ENCODE measurements around the gene NFKBIE.

- TF ChIP-seq, protein P1, sequence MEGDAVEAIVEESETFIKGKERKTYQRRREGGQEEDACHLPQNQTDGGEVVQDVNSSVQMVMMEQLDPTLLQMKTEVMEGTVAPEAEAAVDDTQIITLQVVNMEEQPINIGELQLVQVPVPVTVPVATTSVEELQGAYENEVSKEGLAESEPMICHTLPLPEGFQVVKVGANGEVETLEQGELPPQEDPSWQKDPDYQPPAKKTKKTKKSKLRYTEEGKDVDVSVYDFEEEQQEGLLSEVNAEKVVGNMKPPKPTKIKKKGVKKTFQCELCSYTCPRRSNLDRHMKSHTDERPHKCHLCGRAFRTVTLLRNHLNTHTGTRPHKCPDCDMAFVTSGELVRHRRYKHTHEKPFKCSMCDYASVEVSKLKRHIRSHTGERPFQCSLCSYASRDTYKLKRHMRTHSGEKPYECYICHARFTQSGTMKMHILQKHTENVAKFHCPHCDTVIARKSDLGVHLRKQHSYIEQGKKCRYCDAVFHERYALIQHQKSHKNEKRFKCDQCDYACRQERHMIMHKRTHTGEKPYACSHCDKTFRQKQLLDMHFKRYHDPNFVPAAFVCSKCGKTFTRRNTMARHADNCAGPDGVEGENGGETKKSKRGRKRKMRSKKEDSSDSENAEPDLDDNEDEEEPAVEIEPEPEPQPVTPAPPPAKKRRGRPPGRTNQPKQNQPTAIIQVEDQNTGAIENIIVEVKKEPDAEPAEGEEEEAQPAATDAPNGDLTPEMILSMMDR (conservative IDR thresholded peaks at IDR 0.05; ENCODE audit: low read depth in 2 of 2), result peak in 1 of 2 experiments; percentile 17; a peak in 1 of 4 replicates
- TF ChIP-seq POLR2AphosphoS5 (IDR thresholded peaks at IDR 0.05; ENCODE audit: low read depth), result no peak
- no peak for TF ChIP-seq JUNB (IDR thresholded peaks at IDR 0.05; ENCODE audit: unreplicated experiment)
- TF ChIP-seq, protein P2, sequence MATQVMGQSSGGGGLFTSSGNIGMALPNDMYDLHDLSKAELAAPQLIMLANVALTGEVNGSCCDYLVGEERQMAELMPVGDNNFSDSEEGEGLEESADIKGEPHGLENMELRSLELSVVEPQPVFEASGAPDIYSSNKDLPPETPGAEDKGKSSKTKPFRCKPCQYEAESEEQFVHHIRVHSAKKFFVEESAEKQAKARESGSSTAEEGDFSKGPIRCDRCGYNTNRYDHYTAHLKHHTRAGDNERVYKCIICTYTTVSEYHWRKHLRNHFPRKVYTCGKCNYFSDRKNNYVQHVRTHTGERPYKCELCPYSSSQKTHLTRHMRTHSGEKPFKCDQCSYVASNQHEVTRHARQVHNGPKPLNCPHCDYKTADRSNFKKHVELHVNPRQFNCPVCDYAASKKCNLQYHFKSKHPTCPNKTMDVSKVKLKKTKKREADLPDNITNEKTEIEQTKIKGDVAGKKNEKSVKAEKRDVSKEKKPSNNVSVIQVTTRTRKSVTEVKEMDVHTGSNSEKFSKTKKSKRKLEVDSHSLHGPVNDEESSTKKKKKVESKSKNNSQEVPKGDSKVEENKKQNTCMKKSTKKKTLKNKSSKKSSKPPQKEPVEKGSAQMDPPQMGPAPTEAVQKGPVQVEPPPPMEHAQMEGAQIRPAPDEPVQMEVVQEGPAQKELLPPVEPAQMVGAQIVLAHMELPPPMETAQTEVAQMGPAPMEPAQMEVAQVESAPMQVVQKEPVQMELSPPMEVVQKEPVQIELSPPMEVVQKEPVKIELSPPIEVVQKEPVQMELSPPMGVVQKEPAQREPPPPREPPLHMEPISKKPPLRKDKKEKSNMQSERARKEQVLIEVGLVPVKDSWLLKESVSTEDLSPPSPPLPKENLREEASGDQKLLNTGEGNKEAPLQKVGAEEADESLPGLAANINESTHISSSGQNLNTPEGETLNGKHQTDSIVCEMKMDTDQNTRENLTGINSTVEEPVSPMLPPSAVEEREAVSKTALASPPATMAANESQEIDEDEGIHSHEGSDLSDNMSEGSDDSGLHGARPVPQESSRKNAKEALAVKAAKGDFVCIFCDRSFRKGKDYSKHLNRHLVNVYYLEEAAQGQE (IDR thresholded peaks at IDR 0.05; ENCODE audit: unreplicated experiment), result no peak
- no peak for TF ChIP-seq CREB1 (CRISPR knock-in tag; IDR thresholded peaks at IDR 0.05; ENCODE audit: low read depth)
- TF ChIP-seq EZH2 (IDR thresholded peaks at IDR 0.05; ENCODE audit: low read depth, unreplicated experiment), result no peak
- no peak for TF ChIP-seq ZNF331 (CRISPR knock-in tag; IDR thresholded peaks at IDR 0.05; ENCODE audit: low read depth)
Measured at GRCh38 chr6:44219815-44220784, 45.3 kb downstream of the NFKBIE start.

Data from GM23338 (cell line).